Measurements from ENCODE around the gene TRIM52. TPM values are rescaled to one million over a fixed set of nuclear protein-coding genes. Genes with fewer than 3 reads are reported as not detected.
"Not testable (repeated sequence)": the region's sequence is repeated elsewhere in the genome, so short reads cannot be mapped to it uniquely, and the experiment has no call there.

TRIM52 gene
- total RNA-seq (2021) (15.2 and 15.7 TPM in 2 replicates), Bru-seq, nascent RNA (percentile 74 among the genes with signal in this experiment), BruChase-seq, experiment 1, labeled RNA remaining after a 2-hour chase (percentile 89 among the genes with signal in this experiment), BruChase-seq, experiment 2, labeled RNA remaining after a 6-hour chase (percentile 77 among the genes with signal in this experiment)
- long read RNA-seq, partial matches to known transcripts, result 0 of 4 reads
- long read RNA-seq, other reads (novel, unspliced or antisense), result 0 of 4 reads

- H2AFZ ChIP-seq, result peak within 1 kb of the TSS; percentile 99
- H3K27ac ChIP-seq, result peak within 1 kb of the TSS; percentile 66
- peaks cover 38% of the 10 kb centered on the region for H4K20me1 ChIP-seq (ENCODE audit: insufficient read depth)
- no peaks in the 10 kb centered on the region for H3K27me3 ChIP-seq (ENCODE audit: insufficient read depth, low read depth)
- H3K36me3 ChIP-seq (ENCODE audit: low read depth), result peaks cover 18% of the 10 kb centered on the region; the same call in 1 of the 2 replicates
- peak; percentile 83 to 91 for DNase-seq
- H3K4me3 ChIP-seq, result peak within 1 kb of the TSS; percentile 96
- H3K9me3 ChIP-seq (ENCODE audit: insufficient read depth, low read depth), result no peaks in the 10 kb centered on the region
- ChIA-PET CTCF (no interaction called here), POLR2A (ENCODE audit: unreplicated experiment) (no interaction called here)
- intact Hi-C loops (cut with micrococcal nuclease; ENCODE audit: unreplicated experiment), result loop anchor here (1.0 to 5.0 kb wide), 3 partner anchors 14 to 399 kb away; partner anchors contain the start of gene ZFP62
- peak within 1 kb of the TSS; percentile 99 for H3K4me2 ChIP-seq
- no TSS peak for BruUV-seq (replicated peaks)
- H3K9me2 ChIP-seq (ENCODE audit: insufficient read depth), result no peaks in the 10 kb centered on the region
- TF ChIP-seq EZH2 (IDR thresholded peaks at IDR 0.05; ENCODE audit: low read depth) (no peak), CTCF (conservative IDR thresholded peaks at IDR 0.05) (no peak)
- peaks cover 36% of the 10 kb centered on the region for H3F3A ChIP-seq (ENCODE audit: insufficient read depth, low read depth)
- peaks cover 34% of the 10 kb centered on the region for H3K4me1 ChIP-seq (replicated peaks; ENCODE audit: insufficient read depth)
- H3K79me2 ChIP-seq (ENCODE audit: low read depth), result peaks cover 53% of the 10 kb centered on the region
Measured at GRCh38 chr5:181260720-181261319, at the start of gene TRIM52. Gene TRIM52, minus strand, starts transcription at chr5:181261143. Its CDS starts 330 bp downstream, at chr5:181260813.

DNA sequence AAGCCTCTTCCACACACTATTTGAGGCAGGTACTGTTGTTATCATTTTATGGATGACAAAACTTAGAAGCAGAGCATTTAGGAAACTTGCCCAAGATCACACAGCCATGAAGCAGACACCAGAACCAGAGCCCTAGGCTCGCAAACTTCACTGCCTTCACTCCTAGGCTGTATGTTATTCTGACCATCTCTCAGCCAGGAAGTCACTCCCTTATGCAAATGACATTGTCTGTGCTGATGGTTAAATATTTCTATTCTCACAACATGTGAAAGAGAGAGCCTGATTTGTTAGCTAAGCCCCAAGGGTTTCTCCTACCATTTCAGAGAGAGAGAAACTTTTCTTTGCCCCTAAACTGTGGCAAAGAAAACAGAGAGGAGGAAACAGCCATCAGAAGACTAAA is 26.4 kb upstream of the TRIM52 start:
- POLR2A ChIA-PET (ENCODE audit: unreplicated experiment); H2AFZ ChIP-seq; H3K9me2 ChIP-seq (ENCODE audit: insufficient read depth); H3K27me3 ChIP-seq (ENCODE audit: insufficient read depth, low read depth); H3K36me3 ChIP-seq (ENCODE audit: low read depth); DNase-seq; intact Hi-C loops (cut with micrococcal nuclease; ENCODE audit: unreplicated experiment); H3K4me1 ChIP-seq (replicated peaks; ENCODE audit: insufficient read depth); H3K27ac ChIP-seq; H3K9me3 ChIP-seq (ENCODE audit: insufficient read depth, low read depth); H3K4me2 ChIP-seq; BruUV-seq (replicated peaks); H3K4me3 ChIP-seq; H3K79me2 ChIP-seq (ENCODE audit: low read depth); CTCF ChIA-PET; H3F3A ChIP-seq (ENCODE audit: insufficient read depth, low read depth); H4K20me1 ChIP-seq (ENCODE audit: insufficient read depth): not testable (repeated sequence)

- DNase-seq; BruUV-seq (replicated peaks); H3K27ac ChIP-seq; POLR2A ChIA-PET (ENCODE audit: unreplicated experiment); H3K4me2 ChIP-seq; CTCF ChIA-PET; intact Hi-C loops (cut with micrococcal nuclease; ENCODE audit: unreplicated experiment); H3K4me3 ChIP-seq; H3K27me3 ChIP-seq (ENCODE audit: insufficient read depth, low read depth); H3K9me3 ChIP-seq (ENCODE audit: insufficient read depth, low read depth); H3K79me2 ChIP-seq (ENCODE audit: low read depth); H2AFZ ChIP-seq; H4K20me1 ChIP-seq (ENCODE audit: insufficient read depth); H3F3A ChIP-seq (ENCODE audit: insufficient read depth, low read depth); H3K4me1 ChIP-seq (replicated peaks; ENCODE audit: insufficient read depth); H3K9me2 ChIP-seq (ENCODE audit: insufficient read depth); H3K36me3 ChIP-seq (ENCODE audit: low read depth): not testable (repeated sequence)
Measured at GRCh38 chr5:181285962-181286705, 25.2 kb upstream of the TRIM52 start.

DNA sequence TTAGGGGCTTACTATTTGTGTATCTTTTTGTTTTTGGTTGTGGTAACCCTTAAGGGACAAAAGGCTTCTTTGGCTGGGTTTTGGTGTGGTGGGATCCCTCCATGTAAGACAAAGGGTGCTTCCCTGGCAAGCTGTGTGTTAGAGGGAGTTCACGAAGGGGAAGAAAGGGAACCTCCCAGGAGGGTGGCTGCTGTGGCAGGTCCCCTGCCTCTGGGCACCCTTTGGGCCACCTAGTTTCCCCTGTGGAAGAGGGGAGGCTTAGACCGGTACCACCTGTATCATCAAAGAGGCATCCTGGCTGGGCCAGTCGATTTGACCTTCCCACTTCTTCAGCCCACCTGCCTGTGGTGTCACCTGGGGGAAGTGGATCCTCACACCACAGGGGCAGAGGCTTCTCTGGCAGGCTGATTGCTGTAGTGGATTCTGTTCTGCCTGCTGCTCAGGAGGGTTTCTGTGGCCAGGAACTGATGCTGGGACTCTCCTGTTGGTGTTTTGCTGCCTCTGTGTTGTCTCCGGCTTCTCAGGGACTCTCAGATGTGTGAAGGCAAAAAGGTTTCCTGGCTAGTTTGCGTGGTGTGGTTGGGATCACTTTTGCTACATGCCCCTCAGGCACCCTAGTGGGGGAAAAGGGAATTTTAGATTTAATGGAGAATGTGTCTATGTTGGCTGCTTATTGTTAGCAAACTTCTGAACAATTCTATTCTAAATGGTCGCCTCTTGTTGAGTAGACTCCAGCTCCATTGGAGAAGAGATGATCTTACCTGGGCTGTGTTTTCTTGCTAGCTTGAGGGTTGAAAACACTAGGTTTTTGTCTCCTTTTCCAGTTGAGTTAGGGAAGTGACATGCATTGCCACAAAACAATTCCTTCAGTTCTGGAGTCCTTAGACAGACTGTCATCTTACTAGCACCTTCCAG is 23.2 kb upstream of the TRIM52 start:
- H4K20me1 ChIP-seq (ENCODE audit: insufficient read depth); H3K4me3 ChIP-seq; CTCF ChIA-PET; H3K4me2 ChIP-seq; H3K4me1 ChIP-seq (replicated peaks; ENCODE audit: insufficient read depth); H3K9me3 ChIP-seq (ENCODE audit: insufficient read depth, low read depth); H3K36me3 ChIP-seq (ENCODE audit: low read depth); DNase-seq; H3K9me2 ChIP-seq (ENCODE audit: insufficient read depth); H3K79me2 ChIP-seq (ENCODE audit: low read depth); intact Hi-C loops (cut with micrococcal nuclease; ENCODE audit: unreplicated experiment); BruUV-seq (replicated peaks); POLR2A ChIA-PET (ENCODE audit: unreplicated experiment); H2AFZ ChIP-seq; H3K27ac ChIP-seq; H3F3A ChIP-seq (ENCODE audit: insufficient read depth, low read depth): not testable (repeated sequence)
- H3K27me3 ChIP-seq (ENCODE audit: insufficient read depth, low read depth), result peaks cover 18% of the 10 kb centered on the region; the same call in 1 of the 2 replicates

Data from PC-9 (cell line).